HepG2 (cell line): Measurements from ENCODE around the gene SOX13. TPM values are rescaled to one million over a fixed set of nuclear protein-coding genes. Genes with fewer than 3 reads are reported as not detected.

Source experiments
- ATAC-seq: fragments of 200-7000 bp; cut with Tn5 transposase; 3 replicates; pipeline ENCODE4 v1.9.1; 2020; ENCODE audit warnings: mild to moderate bottlenecking, moderate library complexity
- BruUV-seq: library from RNA; stranded (reverse); fragments of 400-500 nt; replicated peaks from 2 replicates; lab custom pipeline; 2021; lab: Mats Ljungman, UMichigan
- CTCF ChIA-PET: fragments of 300-600 bp; formaldehyde crosslinking; extraction: SDS; loops from one replicate; lab custom pipeline; 2021; ENCODE audit warnings: low total read pairs, inconsistent platforms, low intra/inter-chr PET ratio; lab: Yijun Ruan, JAX
- POLR2A ChIA-PET: fragments of 350-600 bp; sonication (Branson Sonifier 250); formaldehyde crosslinking; loops from one replicate; lab custom pipeline; 2020; ENCODE audit warnings: antibody characterized with exemption, inconsistent platforms; lab: Yijun Ruan, JAX
- DNase-seq: peaks from one replicate; pipeline ENCODE4 v3.0.0-alpha.2; 2015; ENCODE audit warnings: low spot score
- FAIRE-seq: peaks from 3 replicates; lab custom pipeline; 2011; peaks lifted over from hg19 to GRCh38; lab: Jason Lieb, UNC
- H2AFZ ChIP-seq: one replicate; pipeline ENCODE4 v1.6.1; 2011; ENCODE audit warnings: low read length, inconsistent platforms
- H3K27ac ChIP-seq: fragments of 300-600 bp; 3 replicates; pipeline ENCODE4 v1.8.0; 2011; ENCODE audit warnings: mixed run types, mild to moderate bottlenecking, mixed read lengths, low read length, inconsistent platforms; ENCODE audit not compliant: insufficient read depth; ENCODE audit errors: extremely low read length
- H3K27me3 ChIP-seq, 2 experiments: fragments of 200-600 bp in 1 of 2; 2 replicates in 1 of 2; 3 replicates in 1 of 2; pipeline versions ENCODE4 v1.6.0 to v1.8.0; 2011; ENCODE audit warnings: low read length in 2 of 2, mild to moderate bottlenecking in 2 of 2, moderate library complexity in 2 of 2, inconsistent platforms in 1 of 2; ENCODE audit not compliant: insufficient read depth in 2 of 2, control insufficient read depth in 1 of 2
- H3K36me3 ChIP-seq, 2 experiments: fragments of 200-600 bp in 1 of 2; replicated peaks in 1 of 2; 2 replicates in 1 of 2; 3 replicates in 1 of 2; pipeline versions ENCODE4 v1.5.1 to v1.8.0; 2011; ENCODE audit warnings: low read length in 2 of 2, inconsistent platforms in 1 of 2; ENCODE audit not compliant: insufficient read depth in 2 of 2, control insufficient read depth in 1 of 2
- H3K4me1 ChIP-seq: 2 replicates; pipeline ENCODE4 v1.5.1; 2012; ENCODE audit warnings: low read length, inconsistent platforms; ENCODE audit not compliant: insufficient read depth
- H3K4me2 ChIP-seq: 2 replicates; pipeline ENCODE4 v1.6.0; 2011; ENCODE audit warnings: low read depth, low read length, inconsistent platforms
- H3K4me3 ChIP-seq, 3 experiments: fragments of 200-600 bp in 1 of 3; sonication (generic), shearing (Covaris generic) in 1 of 3; replicated peaks in 1 of 3; 2 replicates each; pipeline ENCODE4 v1.5.1; 2011 to 2016; ENCODE audit warnings: low read length in 3 of 3, inconsistent platforms in 2 of 3, low read depth in 2 of 3, mild to moderate bottlenecking in 2 of 3, control low read depth in 1 of 3, mixed read lengths in 1 of 3; ENCODE audit not compliant: insufficient read depth in 1 of 3
- H3K79me2 ChIP-seq: one replicate; pipeline ENCODE4 v1.6.1; 2011; ENCODE audit warnings: low read length, inconsistent platforms; ENCODE audit not compliant: insufficient read depth
- H3K9ac ChIP-seq: 2 replicates; pipeline ENCODE4 v1.6.0; 2011; ENCODE audit warnings: mild to moderate bottlenecking, low read depth, low read length, inconsistent platforms; ENCODE audit not compliant: insufficient read depth
- H3K9me3 ChIP-seq: 2 replicates; pipeline ENCODE4 v1.5.1; 2012; ENCODE audit warnings: mild to moderate bottlenecking, low read length
- H4K20me1 ChIP-seq: 2 replicates; pipeline ENCODE4 v1.6.0; 2011; ENCODE audit warnings: inconsistent platforms, mild to moderate bottlenecking, low read length, moderate library complexity; ENCODE audit not compliant: insufficient read depth
- ATAD3A ChIP-seq: sonication (generic); formaldehyde crosslinking; IDR thresholded peaks from 2 replicates; pipeline ENCODE4 v1.4.0; 2020; ENCODE audit warnings: missing genetic modification reagents
- CEBPZ ChIP-seq: IDR thresholded peaks from 2 replicates; pipeline ENCODE4 v1.6.1; 2012; ENCODE audit warnings: low read length, improper control_type of control experiment
- EP300 ChIP-seq, 3 experiments: sonication (generic) in 1 of 3; formaldehyde crosslinking in 1 of 3; IDR thresholded peaks; 2 replicates each; pipeline versions ENCODE4 v1.5.1 to v1.6.1; 2011 to 2020; ENCODE audit warnings: low read depth in 2 of 3, low read length in 2 of 3, borderline replicate concordance in 1 of 3, improper control_type of control experiment in 1 of 3, mild to moderate bottlenecking in 1 of 3, missing genetic modification reagents in 1 of 3, moderate library complexity in 1 of 3
- KLF16 ChIP-seq, 2 experiments: sonication (generic) in 1 of 2; formaldehyde crosslinking in 1 of 2; IDR thresholded peaks; 2 replicates each; pipeline versions ENCODE4 v1.6.1 to v1.8.0; 2016 to 2023; ENCODE audit warnings: missing genetic modification reagents in 2 of 2, missing compliant biosample characterization in 1 of 2
- KLF9 ChIP-seq: IDR thresholded peaks from 2 replicates; pipeline ENCODE4 v1.6.1; 2016; ENCODE audit warnings: low read depth
- MEIS1 ChIP-seq: sonication (generic); formaldehyde crosslinking; IDR thresholded peaks from 2 replicates; pipeline ENCODE4 v1.9.0; 2021; ENCODE audit warnings: mild to moderate bottlenecking, missing genetic modification reagents, moderate library complexity, borderline replicate concordance
- SRSF1 ChIP-seq: fragments of 200-400 bp; formaldehyde crosslinking; optimal IDR thresholded peaks from 2 replicates; pipeline ENCODE3; 2017; ENCODE audit warnings: mild to moderate bottlenecking, low read depth, low read length, moderate library complexity
- ZFP37 ChIP-seq: sonication (generic); formaldehyde crosslinking; IDR thresholded peaks from 2 replicates; pipeline ENCODE4 v1.4.0; 2020; ENCODE audit warnings: missing genetic modification reagents, borderline replicate concordance
- ZNF317 ChIP-seq: sonication (generic); formaldehyde crosslinking; IDR thresholded peaks from 2 replicates; pipeline ENCODE4 v1.5.0; 2020; ENCODE audit warnings: mild to moderate bottlenecking, missing genetic modification reagents
- ZSCAN12 ChIP-seq: sonication (generic); formaldehyde crosslinking; IDR thresholded peaks from 2 replicates; pipeline ENCODE4 v1.9.0; 2021; ENCODE audit warnings: mild to moderate bottlenecking, missing genetic modification reagents
- WGBS: methylation state at CpG from one replicate; pipeline ENCODE4 v1.1.6; 2017; ENCODE audit warnings: low lambda C conversion rate; 5-methylcytosine and 5-hydroxymethylcytosine counted together
- in situ Hi-C: cut with HindIII; loops from 2 replicates; pipeline ENCODE4 v1.10.0; 2017; ENCODE audit warnings: low pct_unique_long_range_greater_than_20kb; ENCODE audit not compliant: extremely low pct_ligation_motif_present
- intact Hi-C: fragments of 100-400 bp; cut with micrococcal nuclease; formaldehyde crosslinking; loops from one replicate; pipeline ENCODE4 v1.10.0; 2022; ENCODE audit not compliant: unreplicated experiment
- polyA plus RNA-seq, 8 experiments: library from polyadenylated mRNA; depleted of rRNA in 3 of 8; stranded (reverse) in 7 of 8; unstranded in 1 of 8; fragments of >200 nt; fragmentation: Illumina TruSeq in 4 of 8; extraction: Trizol in 4 of 8; gene quantifications; 2 replicates each; pipeline versions ENCODE4 v1.2.1 to v1.2.3, GENCODE V29; 2011 to 2016; ENCODE audit warnings: low read depth in 4 of 8, missing spikeins in 1 of 8, mixed read lengths in 1 of 8; ENCODE audit not compliant: insufficient read depth in 1 of 8
- total RNA-seq, 5 experiments: library from RNA; depleted of rRNA; stranded (reverse); fragments of >200 nt; fragmentation: Illumina TruSeq; extraction: Trizol; gene quantifications; 2 replicates each; pipeline ENCODE4 v1.2.3, GENCODE V29; 2016; ENCODE audit warnings: low read depth in 1 of 5
- TF ChIP-seq, protein P1 (sequence below): sonication (generic); formaldehyde crosslinking; IDR thresholded peaks from 2 replicates; pipeline ENCODE4 v1.5.0; 2020; ENCODE audit warnings: missing genetic modification reagents

SOX13 gene
- total and polyA plus RNA-seq, 2 of the 13 experiments (the other 11 are each of a cell fraction or from before 2014, with no cell fraction given): 13.3 to 15.8 TPM

- FAIRE-seq (no peak), ATAC-seq (no peak), DNase-seq (no peak)
- intact Hi-C loops: no loop called here
- WGBS: 40% methylated on average over 2 of the region's 2 CpGs
- no TSS peak for BruUV-seq
- no peaks in the 10 kb centered on the region for H3K36me3 ChIP-seq
- ChIA-PET POLR2A (no interaction called here), CTCF (no interaction called here)
- no peak overlapping the region for H3K4me3 ChIP-seq
- no peak for TF ChIP-seq ZSCAN12 (CRISPR knock-in tag)
- no peak for TF ChIP-seq SRSF1
- no peak overlapping the region for H3K27ac ChIP-seq
- H3K27me3 ChIP-seq: peaks cover 2 to 4% of the 10 kb centered on the region in 2 experiments; a peak in 2 of 5 replicates
- peaks cover 15% of the 10 kb centered on the region for H3K4me1 ChIP-seq
- no peaks in the 10 kb centered on the region for H3K79me2 ChIP-seq
- no peak overlapping the region for H2AFZ ChIP-seq
- in situ Hi-C loops: no loop called here
- no peaks in the 10 kb centered on the region for H3K9me3 ChIP-seq
- no peak overlapping the region for H3K4me2 ChIP-seq
- no peaks in the 10 kb centered on the region for H4K20me1 ChIP-seq
- H3K9ac ChIP-seq: no peak overlapping the region
Observed at GRCh38 chr1:204053893-204054292, 19.0 kb upstream of the SOX13 start.

DNA sequence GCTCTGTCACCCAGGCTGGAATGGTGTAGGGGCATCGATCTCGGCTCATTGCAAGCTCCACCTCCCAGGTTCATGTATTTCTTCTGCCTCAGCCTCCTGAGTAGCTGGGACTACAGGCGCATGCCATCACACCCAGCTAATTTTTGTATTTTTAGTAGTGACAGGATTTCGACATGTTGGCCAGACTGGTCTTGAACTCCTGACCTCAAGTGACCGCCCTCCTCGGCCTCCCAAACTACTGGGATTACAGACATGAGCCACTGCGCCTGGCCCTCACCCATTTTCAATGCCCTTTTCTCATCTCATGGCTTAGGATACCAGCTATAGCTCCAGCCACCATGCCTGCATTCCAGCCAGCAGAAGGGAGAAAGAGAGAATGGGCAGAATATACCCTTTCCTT, 12.9 kb upstream of the SOX13 start:
- H3K9me3 ChIP-seq: no peaks in the 10 kb centered on the region
- FAIRE-seq: no peak
- no peak overlapping the region for H3K27ac ChIP-seq
- no peak overlapping the region for H2AFZ ChIP-seq
- no peak for DNase-seq
- no peaks in the 10 kb centered on the region for H3K36me3 ChIP-seq
- CTCF ChIA-PET: no interaction called here
- ATAC-seq: no peak
- no peaks in the 10 kb centered on the region for H4K20me1 ChIP-seq
- no peak overlapping the region for H3K4me3 ChIP-seq
- TF ChIP-seq KLF9: no peak
- TF ChIP-seq ATAD3A (CRISPR knock-in tag): no peak
- no peak for TF ChIP-seq CEBPZ
- no peak for TF ChIP-seq ZNF317 (CRISPR knock-in tag)
- no peak for TF ChIP-seq MEIS1 (CRISPR knock-in tag)
- no peak for TF ChIP-seq ZFP37
- TF ChIP-seq, protein P1, sequence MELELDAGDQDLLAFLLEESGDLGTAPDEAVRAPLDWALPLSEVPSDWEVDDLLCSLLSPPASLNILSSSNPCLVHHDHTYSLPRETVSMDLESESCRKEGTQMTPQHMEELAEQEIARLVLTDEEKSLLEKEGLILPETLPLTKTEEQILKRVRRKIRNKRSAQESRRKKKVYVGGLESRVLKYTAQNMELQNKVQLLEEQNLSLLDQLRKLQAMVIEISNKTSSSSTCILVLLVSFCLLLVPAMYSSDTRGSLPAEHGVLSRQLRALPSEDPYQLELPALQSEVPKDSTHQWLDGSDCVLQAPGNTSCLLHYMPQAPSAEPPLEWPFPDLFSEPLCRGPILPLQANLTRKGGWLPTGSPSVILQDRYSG (CRISPR knock-in tag): no peak
- TF ChIP-seq KLF16 (CRISPR knock-in tag; IDR thresholded peaks at IDR 0.05): no peak
- no peak for TF ChIP-seq EP300 (IDR thresholded peaks at IDR 0.05; ENCODE audit: low read depth in 2 of 2, low read length in 2 of 2)
- no peak for TF ChIP-seq EP300 (CRISPR knock-in tag; IDR thresholded peaks at IDR 0.05; ENCODE audit: borderline replicate concordance)
- in situ Hi-C loops (no loop called here), intact Hi-C loops (no loop called here)
- POLR2A ChIA-PET: no interaction called here
- no peaks in the 10 kb centered on the region for H3K79me2 ChIP-seq
- WGBS: 17% methylated on average over 7 of the region's 7 CpGs
- no peak overlapping the region for H3K4me2 ChIP-seq
- BruUV-seq: no TSS peak
- peaks cover 3% of the 10 kb centered on the region for H3K4me1 ChIP-seq
- H3K27me3 ChIP-seq: peaks cover 2 to 8% of the 10 kb centered on the region in 2 experiments; a peak in 2 of 5 replicates
- H3K9ac ChIP-seq: no peak overlapping the region
